Measurements from ENCODE around the gene USPL1. TPM values are rescaled to one million over a fixed set of nuclear protein-coding genes. Genes with fewer than 3 reads are reported as not detected.
A peak's percentile ranks its signal among the peaks of the same experiment; 100 is the strongest.

Gene USPL1
- total and polyA plus RNA-seq, 2 of the 13 experiments (the other 11 are each of a cell fraction or from before 2014, with no cell fraction given), result 13.7 to 15.9 TPM

GRCh38 chr13:30572859-30573275 lies 44.9 kb upstream of the USPL1 start:
- CTCF ChIA-PET (ENCODE audit: low intra/inter-chr PET ratio, low total read pairs), result no interaction called here

More at GRCh38 chr13:30572859-30573275, 44.9 kb upstream of the USPL1 start:
- peak; percentile 74 for ATAC-seq
- WGBS (ENCODE audit: low lambda C conversion rate), result 5% methylated on average over 1 of the region's 1 CpG
- peak overlapping the region; percentile 41; the same call in 1 of the 2 replicates for H3K9ac ChIP-seq (ENCODE audit: insufficient read depth, low read depth, low read length)
- TF ChIP-seq, protein P1, sequence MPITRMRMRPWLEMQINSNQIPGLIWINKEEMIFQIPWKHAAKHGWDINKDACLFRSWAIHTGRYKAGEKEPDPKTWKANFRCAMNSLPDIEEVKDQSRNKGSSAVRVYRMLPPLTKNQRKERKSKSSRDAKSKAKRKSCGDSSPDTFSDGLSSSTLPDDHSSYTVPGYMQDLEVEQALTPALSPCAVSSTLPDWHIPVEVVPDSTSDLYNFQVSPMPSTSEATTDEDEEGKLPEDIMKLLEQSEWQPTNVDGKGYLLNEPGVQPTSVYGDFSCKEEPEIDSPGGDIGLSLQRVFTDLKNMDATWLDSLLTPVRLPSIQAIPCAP (CRISPR knock-in tag; IDR thresholded peaks at IDR 0.05; ENCODE audit: low read depth), result peak; percentile 56; the same call in 1 of the 2 replicates
- peak; percentile 46 for TF ChIP-seq STAG1 (CRISPR knock-in tag; IDR thresholded peaks at IDR 0.05)
- no peak for TF ChIP-seq EZH2 (conservative IDR thresholded peaks at IDR 0.05; ENCODE audit: low read depth, low read length)
- TF ChIP-seq, protein P2, sequence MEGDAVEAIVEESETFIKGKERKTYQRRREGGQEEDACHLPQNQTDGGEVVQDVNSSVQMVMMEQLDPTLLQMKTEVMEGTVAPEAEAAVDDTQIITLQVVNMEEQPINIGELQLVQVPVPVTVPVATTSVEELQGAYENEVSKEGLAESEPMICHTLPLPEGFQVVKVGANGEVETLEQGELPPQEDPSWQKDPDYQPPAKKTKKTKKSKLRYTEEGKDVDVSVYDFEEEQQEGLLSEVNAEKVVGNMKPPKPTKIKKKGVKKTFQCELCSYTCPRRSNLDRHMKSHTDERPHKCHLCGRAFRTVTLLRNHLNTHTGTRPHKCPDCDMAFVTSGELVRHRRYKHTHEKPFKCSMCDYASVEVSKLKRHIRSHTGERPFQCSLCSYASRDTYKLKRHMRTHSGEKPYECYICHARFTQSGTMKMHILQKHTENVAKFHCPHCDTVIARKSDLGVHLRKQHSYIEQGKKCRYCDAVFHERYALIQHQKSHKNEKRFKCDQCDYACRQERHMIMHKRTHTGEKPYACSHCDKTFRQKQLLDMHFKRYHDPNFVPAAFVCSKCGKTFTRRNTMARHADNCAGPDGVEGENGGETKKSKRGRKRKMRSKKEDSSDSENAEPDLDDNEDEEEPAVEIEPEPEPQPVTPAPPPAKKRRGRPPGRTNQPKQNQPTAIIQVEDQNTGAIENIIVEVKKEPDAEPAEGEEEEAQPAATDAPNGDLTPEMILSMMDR (CRISPR knock-in tag; IDR thresholded peaks at IDR 0.05), result peak; percentile 42
- FAIRE-seq, result no peak
- no peaks in the 10 kb centered on the region for H3K79me2 ChIP-seq (ENCODE audit: insufficient read depth, low read length)
- H3K4me1 ChIP-seq (ENCODE audit: insufficient read depth, low read length), result peaks cover 10% of the 10 kb centered on the region; the same call in 1 of the 2 replicates
- peak overlapping the region; percentile 90 for H2AFZ ChIP-seq (ENCODE audit: low read length)
- H3K4me2 ChIP-seq (ENCODE audit: low read depth, low read length), result peak overlapping the region; percentile 69
- H3K27ac ChIP-seq (ENCODE audit: extremely low read length, insufficient read depth, low read length), result no peak overlapping the region
- BruUV-seq (replicated peaks), result no TSS peak
- H3K36me3 ChIP-seq (replicated peaks in 1 of 2; ENCODE audit: control insufficient read depth in 1 of 2, insufficient read depth in 2 of 2, low read length in 2 of 2), result no peaks in the 10 kb centered on the region
- no peaks in the 10 kb centered on the region for H4K20me1 ChIP-seq (ENCODE audit: insufficient read depth, low read length)
- in situ Hi-C loops (cut with HindIII; ENCODE audit: extremely low pct_ligation_motif_present, low pct_unique_long_range_greater_than_20kb) (no loop called here), intact Hi-C loops (cut with micrococcal nuclease; ENCODE audit: unreplicated experiment) (loop anchor here (10.0 kb wide), 1 partner anchor 438 kb away; no protein-coding TSS in a partner anchor)
- peak; percentile 12 for DNase-seq (ENCODE audit: low spot score)
- POLR2A ChIA-PET, result interaction anchor here (0.7 kb wide), 1 partner anchor 13 kb away, joined by 3 read pairs; no protein-coding TSS in a partner anchor
- H3K4me3 ChIP-seq (replicated peaks in 1 of 3; ENCODE audit: insufficient read depth in 1 of 3, low read depth in 2 of 3, low read length in 3 of 3), result peak overlapping the region; percentile 11 to 61 (median 34); a peak in 5 of 6 replicates
- no peaks in the 10 kb centered on the region for H3K27me3 ChIP-seq (ENCODE audit: control insufficient read depth in 1 of 2, insufficient read depth in 2 of 2, low read length in 2 of 2)
- no peaks in the 10 kb centered on the region for H3K9me3 ChIP-seq (ENCODE audit: low read length)
